ENCODE measurements around the gene NUP43. TPM values are rescaled to one million over a fixed set of nuclear protein-coding genes. Genes with fewer than 3 reads are reported as not detected.
A peak's percentile ranks its signal among the peaks of the same experiment; 100 is the strongest.

Gene NUP43
- total and polyA plus RNA-seq, 2 of the 13 experiments (the other 11 are each of a cell fraction or from before 2014, with no cell fraction given) = 38.9 to 85.1 TPM

- TF ChIP-seq ZNF260 (CRISPR knock-in tag; IDR thresholded peaks at IDR 0.05; ENCODE audit: borderline replicate concordance, low read depth) (no peak), KDM3A (CRISPR knock-in tag; IDR thresholded peaks at IDR 0.05; ENCODE audit: low read depth) (peak; percentile 32; the same call in 1 of the 2 replicates), ZNF160 (CRISPR knock-in tag; IDR thresholded peaks at IDR 0.05) (peak; percentile 70; the same call in 1 of the 2 replicates), NFAT5 (CRISPR knock-in tag; IDR thresholded peaks at IDR 0.05) (peak; percentile 42; the same call in 1 of the 2 replicates), ZNF362 (CRISPR knock-in tag; IDR thresholded peaks at IDR 0.05; ENCODE audit: borderline replicate concordance) (0 out of 2 replicates have a peak, but pooled peaks have one; percentile 10), ZNF275 (CRISPR knock-in tag; IDR thresholded peaks at IDR 0.05; ENCODE audit: borderline replicate concordance) (peak; percentile 97), AKNA (CRISPR knock-in tag; IDR thresholded peaks at IDR 0.05; ENCODE audit: borderline replicate concordance) (0 out of 2 replicates have a peak, but pooled peaks have one; percentile 47), EZH2 (conservative IDR thresholded peaks at IDR 0.05; ENCODE audit: low read depth, low read length) (no peak), YEATS2 (CRISPR knock-in tag; IDR thresholded peaks at IDR 0.05; ENCODE audit: borderline replicate concordance) (peak; percentile 67), FOSL1 (CRISPR knock-in tag; IDR thresholded peaks at IDR 0.05; ENCODE audit: borderline replicate concordance) (0 out of 2 replicates have a peak, but pooled peaks have one; percentile 35), SP5 (CRISPR knock-in tag; IDR thresholded peaks at IDR 0.05; ENCODE audit: borderline replicate concordance, low read depth) (peak; percentile 68; the same call in 1 of the 2 replicates), ATF1 (CRISPR knock-in tag; IDR thresholded peaks at IDR 0.05) (no peak), POLR2A (IDR thresholded peaks at IDR 0.05; ENCODE audit: insufficient read depth in 1 of 2, low read depth in 2 of 2, low read length in 2 of 2) (peak; percentile 81 to 87), ZNF800 (CRISPR knock-in tag; IDR thresholded peaks at IDR 0.05) (peak; percentile 73; the same call in 1 of the 2 replicates)
Observed at GRCh38 chr6:149749594-149750135, 3.3 kb upstream of the NUP43 start, which contains the start of gene PCMT1 (continued).

All from HepG2 (cell line).